Keratinocyte (primary cell): ENCODE data around the gene EVI5. TPM values are rescaled to one million over a fixed set of nuclear protein-coding genes. Genes with fewer than 3 reads are reported as not detected.

Experiments used
- DNase-seq: peaks from one replicate; pipeline ENCODE4 v3.0.0-alpha.2; 2011; ENCODE audit warnings: low read depth, missing footprints, low spot score
- FAIRE-seq: peaks from 2 replicates; lab custom pipeline; 2011; peaks lifted over from hg19 to GRCh38; lab: Jason Lieb, UNC
- H2AFZ ChIP-seq: 2 replicates; pipeline ENCODE4 v1.6.0; 2012; ENCODE audit warnings: low read length, control low read depth, inconsistent platforms; ENCODE audit not compliant: control insufficient read depth
- H3K27ac ChIP-seq: 2 replicates; pipeline ENCODE4 v1.5.1; 2011; ENCODE audit warnings: low read length; ENCODE audit not compliant: control insufficient read depth, insufficient read depth
- H3K27me3 ChIP-seq: 3 replicates; pipeline ENCODE4 v1.6.0; 2011; ENCODE audit warnings: low read length; ENCODE audit not compliant: control insufficient read depth, insufficient read depth; ENCODE audit errors: extremely low read depth
- H3K36me3 ChIP-seq, 2 experiments: 2 replicates in 1 of 2; 3 replicates in 1 of 2; pipeline ENCODE4 v1.5.1; 2011; ENCODE audit warnings: low read length in 2 of 2, mild to moderate bottlenecking in 1 of 2; ENCODE audit not compliant: control insufficient read depth in 2 of 2, insufficient read depth in 2 of 2; ENCODE audit errors: extremely low read depth in 1 of 2
- H3K4me1 ChIP-seq: 3 replicates; pipeline ENCODE4 v1.5.1; 2011; ENCODE audit warnings: low read length; ENCODE audit not compliant: control insufficient read depth, insufficient read depth; ENCODE audit errors: extremely low read depth
- H3K4me2 ChIP-seq: 3 replicates; pipeline ENCODE4 v1.6.0; 2011; ENCODE audit warnings: low read depth, low read length; ENCODE audit not compliant: control insufficient read depth, insufficient read depth; ENCODE audit errors: extremely low read depth
- H3K4me3 ChIP-seq, 3 experiments: fragments of 200-600 bp in 1 of 3; sonication (generic) in 1 of 3; 2 replicates in 2 of 3; 3 replicates in 1 of 3; pipeline ENCODE4 v1.5.1; 2011 to 2016; ENCODE audit warnings: low read length in 3 of 3, mild to moderate bottlenecking in 3 of 3, control low read depth in 2 of 3, inconsistent platforms in 1 of 3, low read depth in 1 of 3, mixed read lengths in 1 of 3, mixed run types in 1 of 3, moderate library complexity in 1 of 3; ENCODE audit not compliant: control insufficient read depth in 2 of 3, insufficient read depth in 2 of 3; ENCODE audit errors: extremely low read depth in 1 of 3
- H3K79me2 ChIP-seq: 2 replicates; pipeline ENCODE4 v1.6.0; 2012; ENCODE audit warnings: low read length; ENCODE audit not compliant: control insufficient read depth, insufficient read depth
- H3K9ac ChIP-seq: 3 replicates; pipeline ENCODE4 v1.6.0; 2011; ENCODE audit warnings: low read length; ENCODE audit not compliant: control insufficient read depth, insufficient read depth; ENCODE audit errors: extremely low read depth
- H3K9me1 ChIP-seq: 3 replicates; pipeline ENCODE4 v1.6.0; 2011; ENCODE audit warnings: low read length; ENCODE audit not compliant: control insufficient read depth, insufficient read depth; ENCODE audit errors: extremely low read depth
- H3K9me3 ChIP-seq: 2 replicates; pipeline ENCODE4 v1.5.1; 2012; ENCODE audit warnings: low read depth, low read length; ENCODE audit not compliant: control insufficient read depth
- H4K20me1 ChIP-seq: 3 replicates; pipeline ENCODE4 v1.6.0; 2011; ENCODE audit warnings: low read length; ENCODE audit not compliant: control insufficient read depth, insufficient read depth; ENCODE audit errors: extremely low read depth
- EZH2 ChIP-seq: IDR thresholded peaks from one replicate; pipeline ENCODE4 v1.6.1; 2012; ENCODE audit warnings: inconsistent platforms, mild to moderate bottlenecking, low read length, moderate library complexity
- dilution Hi-C: fragments of 300-500 bp; cut with MboI; formaldehyde crosslinking; loops from one replicate; pipeline ENCODE4 v1.7.0; 2020; ENCODE audit warnings: low sequenced_read_pairs; ENCODE audit not compliant: extremely low pct_ligation_motif_present
- polyA plus RNA-seq, 5 experiments: library from polyadenylated mRNA; depleted of rRNA in 3 of 5; stranded (reverse) in 3 of 5; stranded (forward) in 1 of 5; unstranded in 1 of 5; fragments of >200 nt; gene quantifications; 1 replicate in 1 of 5; 2 replicates in 3 of 5; 3 replicates in 1 of 5; pipeline versions ENCODE4 v1.2.1 to v1.2.3, GENCODE V29; 2011 to 2012; ENCODE audit warnings: missing spikeins in 2 of 5, low read depth in 1 of 5, low replicate concordance in 1 of 5
- TF ChIP-seq, protein P1 (sequence below), 3 experiments: IDR thresholded peaks in 1 of 3; conservative IDR thresholded peaks in 1 of 3; optimal IDR thresholded peaks in 1 of 3; 2 replicates in 2 of 3; 3 replicates in 1 of 3; pipeline versions ENCODE3 to v1.5.1; 2011; ENCODE audit warnings: low read length in 3 of 3, mild to moderate bottlenecking in 3 of 3, moderate library complexity in 2 of 3, control low read depth in 1 of 3, inconsistent platforms in 1 of 3; ENCODE audit not compliant: insufficient read depth in 2 of 3; ENCODE audit errors: extremely low read depth in 1 of 3

Gene EVI5
- polyA plus RNA-seq, 1 donor (not counting 4 experiments of a cell fraction or from before 2014, with no cell fraction given): 23.2 TPM

- no peaks in the 10 kb centered on the region for H4K20me1 ChIP-seq
- peaks cover 56% of the 10 kb centered on the region for H3K79me2 ChIP-seq
- FAIRE-seq: no peak
Measured at GRCh38 chr1:92708368-92708950, 76.4 kb downstream of the EVI5 start.

DNA sequence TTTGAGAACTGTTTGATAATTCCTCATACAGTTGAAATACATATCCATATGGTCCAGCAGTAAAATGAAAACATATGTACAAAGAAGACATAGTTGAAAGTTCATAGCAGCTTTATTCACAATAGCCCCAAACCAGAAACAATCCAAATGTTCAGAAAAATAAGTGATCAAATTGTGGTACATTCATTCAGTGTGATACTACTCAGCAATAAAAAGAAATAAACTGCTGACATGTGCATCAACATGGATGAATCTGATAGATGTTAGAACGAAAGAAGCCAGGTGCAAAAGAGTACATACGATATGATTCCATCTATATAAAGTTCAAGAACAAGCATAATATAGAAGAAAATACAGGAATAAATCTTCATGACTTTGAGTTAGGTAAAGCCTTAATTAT lies 77.2 kb downstream of the EVI5 start:
- DNase-seq (no peak), FAIRE-seq (no peak)
- Histone ChIP-seq H3K27ac (no peak overlapping the region), H3K9me1 (no peaks in the 10 kb centered on the region), H3K27me3 (no peaks in the 10 kb centered on the region), H3K4me1 (no peaks in the 10 kb centered on the region), H3K79me2 (peaks cover 54% of the 10 kb centered on the region), H3K9ac (no peak overlapping the region), H2AFZ (no peak overlapping the region), H4K20me1 (no peaks in the 10 kb centered on the region), H3K9me3 (no peaks in the 10 kb centered on the region), H3K4me3 (no peak overlapping the region), H3K36me3 (no peaks in the 10 kb centered on the region), H3K4me2 (no peak overlapping the region)
- no peak for TF ChIP-seq EZH2
- TF ChIP-seq, protein P1, sequence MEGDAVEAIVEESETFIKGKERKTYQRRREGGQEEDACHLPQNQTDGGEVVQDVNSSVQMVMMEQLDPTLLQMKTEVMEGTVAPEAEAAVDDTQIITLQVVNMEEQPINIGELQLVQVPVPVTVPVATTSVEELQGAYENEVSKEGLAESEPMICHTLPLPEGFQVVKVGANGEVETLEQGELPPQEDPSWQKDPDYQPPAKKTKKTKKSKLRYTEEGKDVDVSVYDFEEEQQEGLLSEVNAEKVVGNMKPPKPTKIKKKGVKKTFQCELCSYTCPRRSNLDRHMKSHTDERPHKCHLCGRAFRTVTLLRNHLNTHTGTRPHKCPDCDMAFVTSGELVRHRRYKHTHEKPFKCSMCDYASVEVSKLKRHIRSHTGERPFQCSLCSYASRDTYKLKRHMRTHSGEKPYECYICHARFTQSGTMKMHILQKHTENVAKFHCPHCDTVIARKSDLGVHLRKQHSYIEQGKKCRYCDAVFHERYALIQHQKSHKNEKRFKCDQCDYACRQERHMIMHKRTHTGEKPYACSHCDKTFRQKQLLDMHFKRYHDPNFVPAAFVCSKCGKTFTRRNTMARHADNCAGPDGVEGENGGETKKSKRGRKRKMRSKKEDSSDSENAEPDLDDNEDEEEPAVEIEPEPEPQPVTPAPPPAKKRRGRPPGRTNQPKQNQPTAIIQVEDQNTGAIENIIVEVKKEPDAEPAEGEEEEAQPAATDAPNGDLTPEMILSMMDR (optimal IDR thresholded peaks at IDR 0.05 in 1 of 3, IDR thresholded peaks at IDR 0.05 in 1 of 3, conservative IDR thresholded peaks at IDR 0.05 in 1 of 3; ENCODE audit: extremely low read depth in 1 of 3, insufficient read depth in 2 of 3, low read length in 3 of 3): no peak
- dilution Hi-C loops: no loop called here

More at GRCh38 chr1:92708368-92708950, 76.4 kb downstream of the EVI5 start:
- H3K27ac ChIP-seq: no peak overlapping the region
- TF ChIP-seq EZH2: no peak
- TF ChIP-seq, protein P1 (optimal IDR thresholded peaks at IDR 0.05 in 1 of 3, IDR thresholded peaks at IDR 0.05 in 1 of 3, conservative IDR thresholded peaks at IDR 0.05 in 1 of 3; ENCODE audit: extremely low read depth in 1 of 3, insufficient read depth in 2 of 3, low read length in 3 of 3): no peak
- H3K9me3 ChIP-seq: no peaks in the 10 kb centered on the region
- dilution Hi-C loops: no loop called here
- no peak overlapping the region for H3K4me2 ChIP-seq
- H3K9me1 ChIP-seq: no peaks in the 10 kb centered on the region
- no peaks in the 10 kb centered on the region for H3K4me1 ChIP-seq
- no peak overlapping the region for H3K9ac ChIP-seq
- H3K27me3 ChIP-seq: no peaks in the 10 kb centered on the region
- no peak overlapping the region for H3K4me3 ChIP-seq
- no peaks in the 10 kb centered on the region for H3K36me3 ChIP-seq
- DNase-seq: no peak
- no peak overlapping the region for H2AFZ ChIP-seq
